GM12878 (cell line): ENCODE measurements around the gene PHLDB1. TPM values are rescaled to one million over a fixed set of nuclear protein-coding genes. Genes with fewer than 3 reads are reported as not detected.

Source experiments
- ATAC-seq: fragments of 200-7000 bp; cut with Tn5 transposase; 3 replicates; pipeline ENCODE4 v1.9.1; 2020; ENCODE audit warnings: mild to moderate bottlenecking, moderate library complexity
- BruUV-seq: library from RNA; stranded (reverse); fragments of 400-500 nt; replicated peaks from 2 replicates; lab custom pipeline; 2021; lab: Mats Ljungman, UMichigan
- CTCF ChIA-PET: fragments of 300-600 bp; sonication (Branson Sonifier 250); formaldehyde crosslinking; extraction: SDS; loops from one replicate; lab custom pipeline; 2021; ENCODE audit warnings: inconsistent platforms; lab: Yijun Ruan, JAX
- POLR2A ChIA-PET: fragments of 350-600 bp; formaldehyde crosslinking; extraction: SDS; loops from one replicate; lab custom pipeline; 2021; ENCODE audit warnings: inconsistent platforms; lab: Charles Lee
- RAD21 ChIA-PET: fragments of 300-600 bp; sonication (Branson Sonifier 250); formaldehyde crosslinking; loops from one replicate; lab custom pipeline; 2023; ENCODE audit warnings: antibody characterized with exemption; ENCODE audit not compliant: unreplicated experiment; lab: Charles Lee
- SMC1A ChIA-PET: fragments of 300-600 bp; sonication (Branson Sonifier 250); formaldehyde crosslinking; loops from one replicate; lab custom pipeline; 2023; ENCODE audit not compliant: unreplicated experiment, uncharacterized antibody; lab: Charles Lee
- DNase-seq: peaks from one replicate; pipeline ENCODE4 v3.0.0-alpha.2; 2011; ENCODE audit warnings: low read depth, low spot score
- FAIRE-seq: peaks from 3 replicates; lab custom pipeline; 2011; peaks lifted over from hg19 to GRCh38; lab: Jason Lieb, UNC
- H2AFZ ChIP-seq: 2 replicates; pipeline ENCODE4 v1.6.0; 2011; ENCODE audit warnings: low read depth, low read length, control low read depth; ENCODE audit not compliant: control insufficient read depth
- H3K27ac ChIP-seq: 2 replicates; pipeline ENCODE4 v1.5.1; 2011; ENCODE audit warnings: control low read depth; ENCODE audit not compliant: control insufficient read depth, insufficient read depth
- H3K27me3 ChIP-seq, 2 experiments: replicated peaks in 1 of 2; 2 replicates each; pipeline versions ENCODE4 v1.6.0 to v1.6.1; 2011; ENCODE audit warnings: low read length in 1 of 2; ENCODE audit not compliant: control insufficient read depth in 2 of 2, insufficient read depth in 2 of 2
- H3K36me3 ChIP-seq, 2 experiments: 2 replicates each; pipeline ENCODE4 v1.5.1; 2011; ENCODE audit warnings: low read length in 1 of 2; ENCODE audit not compliant: control insufficient read depth in 2 of 2, insufficient read depth in 2 of 2
- H3K4me1 ChIP-seq: 2 replicates; pipeline ENCODE4 v1.6.1; 2011; ENCODE audit warnings: mild to moderate bottlenecking, low read length, moderate library complexity, mixed read lengths; ENCODE audit not compliant: control insufficient read depth, insufficient read depth
- H3K4me2 ChIP-seq: 2 replicates; pipeline ENCODE4 v1.6.0; 2011; ENCODE audit warnings: control low read depth; ENCODE audit not compliant: control insufficient read depth, insufficient read depth
- H3K4me3 ChIP-seq: fragments of 200-600 bp; sonication (generic); 2 replicates; pipeline ENCODE4 v1.5.1; 2016
- H3K79me2 ChIP-seq: 2 replicates; pipeline ENCODE4 v1.6.0; 2011; ENCODE audit warnings: low read length; ENCODE audit not compliant: control insufficient read depth, insufficient read depth
- H3K9ac ChIP-seq: 2 replicates; pipeline ENCODE4 v1.8.0; 2011; ENCODE audit warnings: low read length, control low read depth, mixed read lengths; ENCODE audit not compliant: control insufficient read depth, insufficient read depth
- H3K9me3 ChIP-seq: replicated peaks from 3 replicates; pipeline ENCODE4 v1.5.1; 2011; ENCODE audit warnings: mild to moderate bottlenecking, low read length; ENCODE audit not compliant: control insufficient read depth, insufficient read depth
- H4K20me1 ChIP-seq: 2 replicates; pipeline ENCODE4 v1.6.0; 2011; ENCODE audit not compliant: control insufficient read depth, insufficient read depth
- ASH2L ChIP-seq: fragments of 300-600, 200-600 bp; sonication (generic); IDR thresholded peaks from 2 replicates; pipeline ENCODE4 v1.6.1; 2017; ENCODE audit warnings: low read depth, mild to moderate bottlenecking, borderline replicate concordance
- BACH1 ChIP-seq: fragments of 450-650 bp; IDR thresholded peaks from 2 replicates; pipeline ENCODE4 v1.6.1; 2017; ENCODE audit warnings: mild to moderate bottlenecking, borderline replicate concordance
- CBFB ChIP-seq: IDR thresholded peaks from 2 replicates; pipeline ENCODE4 v1.6.1; 2016; ENCODE audit warnings: antibody characterized with exemption, low read depth
- HDGF ChIP-seq: fragments of 450-650 bp; IDR thresholded peaks from 2 replicates; pipeline ENCODE4 v1.6.1; 2016; ENCODE audit warnings: antibody characterized with exemption
- SMAD1 ChIP-seq: fragments of 450-650 bp; IDR thresholded peaks from 2 replicates; pipeline ENCODE4 v1.6.1; 2018; ENCODE audit warnings: mild to moderate bottlenecking, low read depth; ENCODE audit not compliant: partially characterized antibody
- SMARCA5 ChIP-seq: fragments of 450-650 bp; IDR thresholded peaks from 2 replicates; pipeline ENCODE4 v1.6.1; 2017; ENCODE audit warnings: mild to moderate bottlenecking
- SMC3 ChIP-seq: IDR thresholded peaks from 2 replicates; pipeline ENCODE4 v1.6.1; 2011; ENCODE audit warnings: low read length, improper control_type of control experiment, borderline replicate concordance
- SUZ12 ChIP-seq: fragments of 200-600 bp; sonication (generic); IDR thresholded peaks from one replicate; pipeline ENCODE4 v1.6.1; 2018; ENCODE audit warnings: antibody characterized with exemption, mild to moderate bottlenecking; ENCODE audit not compliant: unreplicated experiment
- WGBS: methylation state at CpG from one replicate; pipeline ENCODE4 v1.1.6; 2016; ENCODE audit warnings: low lambda C conversion rate; ENCODE audit not compliant: insufficient replicate concordance, insufficient coverage; ENCODE audit errors: missing lambda C conversion rate; 5-methylcytosine and 5-hydroxymethylcytosine counted together
- in situ Hi-C: fragments of 300-500 bp; cut with MboI; formaldehyde crosslinking; loops from 9 replicates; pipeline ENCODE4 v1.14.3; 2018; ENCODE audit warnings: mixed read lengths
- intact Hi-C: fragments of 100-400 bp; cut with micrococcal nuclease; formaldehyde crosslinking; loops from one replicate; pipeline ENCODE4 v1.14.2; 2022; ENCODE audit not compliant: unreplicated experiment
- polyA plus RNA-seq, 11 experiments: library from polyadenylated mRNA; depleted of rRNA in 4 of 11; unstranded in 6 of 11; stranded (reverse) in 5 of 11; fragments of >200 nt; fragmentation: Nextera tagmentation in 4 of 11; fragmentation: Illumina TruSeq in 1 of 11; extraction: Ambion mirVana in 4 of 11; extraction: Trizol in 1 of 11; gene quantifications; 1 replicate in 1 of 11; 2 replicates in 10 of 11; pipeline versions ENCODE4 v1.2.1 to v1.2.3, GENCODE V29; 2011 to 2016; ENCODE audit warnings: inconsistent platforms in 2 of 11, missing spikeins in 2 of 11, low read depth in 1 of 11
- total RNA-seq, 4 experiments: library from RNA; depleted of rRNA in 3 of 4; stranded (reverse); fragments of >200 nt in 3 of 4; fragmentation: Illumina TruSeq in 1 of 4; extraction: Trizol in 1 of 4; gene quantifications; 2 replicates each; pipeline versions ENCODE4 v1.2.1 to v1.2.3, GENCODE V29; 2013 to 2021
- TF ChIP-seq, protein P1 (sequence below): fragments of 450-650 bp; IDR thresholded peaks from 2 replicates; pipeline ENCODE4 v1.6.1; 2018; ENCODE audit warnings: borderline replicate concordance, mild to moderate bottlenecking; ENCODE audit not compliant: partially characterized antibody
- TF ChIP-seq, protein P2 (sequence below), 3 experiments: IDR thresholded peaks in 2 of 3; conservative IDR thresholded peaks in 1 of 3; 2 replicates each; pipeline ENCODE4 v1.5.1; 2011; ENCODE audit warnings: low read depth in 3 of 3, low read length in 3 of 3, mild to moderate bottlenecking in 3 of 3, control low read depth in 2 of 3, moderate library complexity in 2 of 3, inconsistent platforms in 1 of 3, mixed read lengths in 1 of 3; ENCODE audit not compliant: control insufficient read depth in 2 of 3, insufficient read depth in 1 of 3; ENCODE audit errors: extremely low read depth in 1 of 3

PHLDB1 gene
- total and polyA plus RNA-seq, 10 of the 15 experiments (the other 5 are each of a cell fraction or from before 2014, with no cell fraction given) = 0.03 to 0.26 (median 0.18) TPM; not detected in 4

DNA sequence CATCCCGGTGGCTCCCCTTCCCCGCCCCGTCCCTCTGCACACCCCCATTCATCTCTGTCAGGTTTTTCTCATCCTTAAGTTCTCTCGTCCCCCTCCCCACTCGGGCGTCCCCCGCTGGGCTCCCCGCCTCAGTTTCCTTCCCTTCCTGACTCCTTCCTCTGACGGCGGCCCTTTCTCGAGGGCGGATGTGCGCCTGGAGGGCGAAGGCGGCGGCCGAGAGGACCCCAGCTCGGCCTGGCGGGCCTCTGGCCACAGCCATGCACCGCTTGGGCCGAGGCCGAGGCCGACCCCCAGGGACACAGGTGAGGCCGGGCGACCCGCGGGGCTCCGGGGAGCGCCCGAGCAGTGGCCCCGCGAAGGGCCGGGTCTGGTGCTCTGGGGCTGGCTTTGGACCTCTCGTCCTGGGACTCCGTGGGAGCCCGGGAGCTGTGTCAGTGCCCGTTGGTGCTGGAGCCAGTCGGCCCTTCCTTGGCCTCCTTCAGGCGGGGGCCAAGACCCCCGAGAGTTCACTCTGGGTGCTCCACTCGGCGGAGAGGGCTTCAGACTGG lies 2.9 kb downstream of the PHLDB1 start:
- Histone ChIP-seq H3K9me3 (no peaks in the 10 kb centered on the region), H3K27ac (no peak overlapping the region), H3K36me3 (no peaks in the 10 kb centered on the region)
- intact Hi-C loops = no loop called here
- TF ChIP-seq SMAD1 = no peak
- peak; percentile 83 for TF ChIP-seq SUZ12
- TF ChIP-seq, all 136 proteins: peak for 1
- no peak overlapping the region for H3K9ac ChIP-seq
- H2AFZ ChIP-seq = no peak overlapping the region
- RAD21 ChIA-PET = no interaction called here
- no TSS peak for BruUV-seq
- peaks cover 22 to 36% of the 10 kb centered on the region in 2 experiments; a peak in 3 of 4 replicates for H3K27me3 ChIP-seq
- in situ Hi-C loops = no loop called here
- ATAC-seq (peak; percentile 5), DNase-seq (no peak), FAIRE-seq (no peak)
- peak overlapping the region; percentile 6; the same call in 1 of the 2 replicates for H3K4me3 ChIP-seq
- SMC1A ChIA-PET = no interaction called here
- H4K20me1 ChIP-seq = peaks cover 3% of the 10 kb centered on the region; the same call in 1 of the 2 replicates
- H3K79me2 ChIP-seq = no peaks in the 10 kb centered on the region
- 3% methylated on average over 38 of the region's 42 CpGs for WGBS
- peaks cover 8% of the 10 kb centered on the region for H3K4me1 ChIP-seq
- H3K4me2 ChIP-seq = peak overlapping the region; percentile 68
- CTCF ChIA-PET = interaction anchor here (2.2 kb wide), 1 partner anchor 16 kb away, joined by 22 read pairs; no protein-coding TSS in a partner anchor
- POLR2A ChIA-PET = interaction anchor here (0.6 kb wide), 1 partner anchor 11 kb away, joined by 3 read pairs; no protein-coding TSS in a partner anchor

DNA sequence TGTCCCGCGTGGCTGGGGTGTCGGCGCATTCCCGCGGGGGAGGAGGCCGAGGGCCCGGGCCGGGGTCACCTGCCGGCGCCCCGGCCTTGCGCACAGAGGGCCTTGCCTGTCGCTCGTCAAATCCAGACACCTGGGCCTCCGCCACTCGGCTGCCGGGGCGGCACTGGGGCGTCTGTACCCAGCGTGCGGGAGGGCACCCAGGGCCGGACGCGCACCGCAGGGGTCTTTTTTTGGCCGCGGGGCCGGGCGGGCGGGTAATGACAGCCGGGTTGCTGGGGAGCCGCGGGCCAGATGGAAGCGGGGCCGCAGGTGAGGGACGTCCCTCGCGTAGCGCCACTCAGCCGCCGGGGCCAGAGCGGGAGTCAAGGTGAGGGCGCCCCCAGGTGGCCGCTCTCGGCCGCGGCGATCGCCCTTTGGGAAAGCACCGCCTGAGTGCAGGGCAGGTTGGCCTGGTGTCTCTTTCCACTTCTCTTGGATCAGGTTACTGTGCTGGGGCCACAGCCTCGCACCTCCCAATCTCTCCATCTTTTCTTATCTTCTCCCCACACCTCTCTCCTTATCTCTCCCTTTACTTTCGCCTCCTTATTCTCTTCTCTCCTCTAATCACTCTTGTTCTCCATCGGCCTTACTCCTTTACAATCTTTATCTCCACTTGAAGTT lies 3.5 kb downstream of the PHLDB1 start:
- H2AFZ ChIP-seq = peak overlapping the region; percentile 23; the same call in 1 of the 2 replicates
- peaks cover 3% of the 10 kb centered on the region; the same call in 1 of the 2 replicates for H4K20me1 ChIP-seq
- RAD21 ChIA-PET = no interaction called here
- H3K9ac ChIP-seq = no peak overlapping the region
- H3K36me3 ChIP-seq = no peaks in the 10 kb centered on the region
- peak overlapping the region; percentile 6; the same call in 1 of the 2 replicates for H3K4me3 ChIP-seq
- DNase-seq = no peak
- peak overlapping the region; percentile 68 for H3K4me2 ChIP-seq
- peak; percentile 84 for ATAC-seq
- no peaks in the 10 kb centered on the region for H3K9me3 ChIP-seq
- H3K4me1 ChIP-seq = peaks cover 8% of the 10 kb centered on the region
- H3K27me3 ChIP-seq = peaks cover 22 to 36% of the 10 kb centered on the region in 2 experiments; a peak in 3 of 4 replicates
- POLR2A ChIA-PET = interaction anchor here (0.6 kb wide), 1 partner anchor 394 kb away, joined by 4 read pairs; no protein-coding TSS in a partner anchor
- no TSS peak for BruUV-seq
- no peak overlapping the region for H3K27ac ChIP-seq
- intact Hi-C loops = no loop called here
- CTCF ChIA-PET = interaction anchor here (0.7 to 3.1 kb wide), 5 partner anchors 10 to 469 kb away, joined by 3 to 25 read pairs (median 5); no protein-coding TSS in a partner anchor
- no peaks in the 10 kb centered on the region for H3K79me2 ChIP-seq
- FAIRE-seq = peak; percentile 87
- WGBS = 4% methylated on average over 33 of the region's 54 CpGs
- SMC1A ChIA-PET = interaction anchor here (1.4 kb wide), 1 partner anchor 16 kb away, joined by 4 read pairs; no protein-coding TSS in a partner anchor
- in situ Hi-C loops = no loop called here
- no peak for TF ChIP-seq CBFB
- TF ChIP-seq, protein P1, sequence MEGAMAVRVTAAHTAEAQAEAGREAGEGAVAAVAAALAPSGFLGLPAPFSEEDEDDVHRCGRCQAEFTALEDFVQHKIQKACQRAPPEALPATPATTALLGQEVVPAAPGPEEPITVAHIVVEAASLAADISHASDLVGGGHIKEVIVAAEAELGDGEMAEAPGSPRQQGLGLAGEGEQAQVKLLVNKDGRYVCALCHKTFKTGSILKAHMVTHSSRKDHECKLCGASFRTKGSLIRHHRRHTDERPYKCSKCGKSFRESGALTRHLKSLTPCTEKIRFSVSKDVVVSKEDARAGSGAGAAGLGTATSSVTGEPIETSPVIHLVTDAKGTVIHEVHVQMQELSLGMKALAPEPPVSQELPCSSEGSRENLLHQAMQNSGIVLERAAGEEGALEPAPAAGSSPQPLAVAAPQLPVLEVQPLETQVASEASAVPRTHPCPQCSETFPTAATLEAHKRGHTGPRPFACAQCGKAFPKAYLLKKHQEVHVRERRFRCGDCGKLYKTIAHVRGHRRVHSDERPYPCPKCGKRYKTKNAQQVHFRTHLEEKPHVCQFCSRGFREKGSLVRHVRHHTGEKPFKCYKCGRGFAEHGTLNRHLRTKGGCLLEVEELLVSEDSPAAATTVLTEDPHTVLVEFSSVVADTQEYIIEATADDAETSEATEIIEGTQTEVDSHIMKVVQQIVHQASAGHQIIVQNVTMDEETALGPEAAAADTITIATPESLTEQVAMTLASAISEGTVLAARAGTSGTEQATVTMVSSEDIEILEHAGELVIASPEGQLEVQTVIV = no peak
- TF ChIP-seq HDGF = 0 out of 2 replicates have a peak, but pooled peaks have one; percentile 50
- TF ChIP-seq BACH1 = peak; percentile 22; the same call in 1 of the 2 replicates
- peak; percentile 55; the same call in 1 of the 2 replicates for TF ChIP-seq SMC3
- TF ChIP-seq, protein P2, sequence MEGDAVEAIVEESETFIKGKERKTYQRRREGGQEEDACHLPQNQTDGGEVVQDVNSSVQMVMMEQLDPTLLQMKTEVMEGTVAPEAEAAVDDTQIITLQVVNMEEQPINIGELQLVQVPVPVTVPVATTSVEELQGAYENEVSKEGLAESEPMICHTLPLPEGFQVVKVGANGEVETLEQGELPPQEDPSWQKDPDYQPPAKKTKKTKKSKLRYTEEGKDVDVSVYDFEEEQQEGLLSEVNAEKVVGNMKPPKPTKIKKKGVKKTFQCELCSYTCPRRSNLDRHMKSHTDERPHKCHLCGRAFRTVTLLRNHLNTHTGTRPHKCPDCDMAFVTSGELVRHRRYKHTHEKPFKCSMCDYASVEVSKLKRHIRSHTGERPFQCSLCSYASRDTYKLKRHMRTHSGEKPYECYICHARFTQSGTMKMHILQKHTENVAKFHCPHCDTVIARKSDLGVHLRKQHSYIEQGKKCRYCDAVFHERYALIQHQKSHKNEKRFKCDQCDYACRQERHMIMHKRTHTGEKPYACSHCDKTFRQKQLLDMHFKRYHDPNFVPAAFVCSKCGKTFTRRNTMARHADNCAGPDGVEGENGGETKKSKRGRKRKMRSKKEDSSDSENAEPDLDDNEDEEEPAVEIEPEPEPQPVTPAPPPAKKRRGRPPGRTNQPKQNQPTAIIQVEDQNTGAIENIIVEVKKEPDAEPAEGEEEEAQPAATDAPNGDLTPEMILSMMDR (IDR thresholded peaks at IDR 0.05 in 2 of 3, conservative IDR thresholded peaks at IDR 0.05 in 1 of 3; ENCODE audit: control insufficient read depth in 2 of 3, extremely low read depth in 1 of 3, insufficient read depth in 1 of 3, low read depth in 3 of 3, low read length in 3 of 3) = peak; percentile 72 to 88 (median 87); a peak in 5 of 6 replicates
- no peak for TF ChIP-seq ASH2L
- TF ChIP-seq SMARCA5 = 0 out of 2 replicates have a peak, but pooled peaks have one; percentile 25
